Measurements from ENCODE around the gene MPV17L. TPM values are rescaled to one million over a fixed set of nuclear protein-coding genes. Genes with fewer than 3 reads are reported as not detected.
"Not testable (repeated sequence)": the region's sequence is repeated elsewhere in the genome, so short reads cannot be mapped to it uniquely, and the experiment has no call there.

Gene MPV17L
- total RNA-seq, 1 experiment from 2014 or later = 6.4 TPM

GRCh38 chr16:15418206-15418605 lies 22.7 kb downstream of the MPV17L start:
- Histone ChIP-seq H3K27me3 (ENCODE audit: insufficient read depth, low read length) (no peaks in the 10 kb centered on the region), H3K14ac (ENCODE audit: insufficient read depth, low read length) (no peak overlapping the region), H2AFZ (ENCODE audit: low read length) (no peak overlapping the region), H2BK15ac (ENCODE audit: low read depth, low read length) (no peak overlapping the region), H3K79me2 (ENCODE audit: insufficient read depth, low read length) (no peaks in the 10 kb centered on the region), H2BK12ac (ENCODE audit: insufficient read length, low read depth, low read length) (no peak overlapping the region), H4K91ac (ENCODE audit: insufficient read length, low read depth, low read length) (no peak overlapping the region), H3K56ac (ENCODE audit: insufficient read length, low read depth, low read length) (no peak overlapping the region), H3K23ac (ENCODE audit: insufficient read length, low read depth, low read length) (no peak overlapping the region), H3K4me2 (ENCODE audit: insufficient read depth, insufficient read length, low read length) (no peak overlapping the region), H3K23me2 (ENCODE audit: insufficient read length, low read depth, low read length, poor library complexity, severe bottlenecking) (no peaks in the 10 kb centered on the region), H4K8ac (replicated peaks; ENCODE audit: insufficient read length, low read depth, low read length) (no peak overlapping the region), H4K5ac (ENCODE audit: insufficient read length, low read depth, low read length) (no peak overlapping the region), H2BK5ac (ENCODE audit: insufficient read length, low read length) (no peak overlapping the region), H4K20me1 (ENCODE audit: control insufficient read depth, insufficient read depth, insufficient read length) (no peaks in the 10 kb centered on the region), H3K79me1 (ENCODE audit: insufficient read depth, low read depth, low read length, poor library complexity, severe bottlenecking) (no peaks in the 10 kb centered on the region), H2BK120ac (ENCODE audit: low read depth, low read length, poor library complexity, severe bottlenecking) (no peak overlapping the region), H3K27ac (ENCODE audit: insufficient read length, low read depth, low read length) (no peak overlapping the region), H2AK5ac (ENCODE audit: insufficient read length, low read length) (no peak overlapping the region), H3T11ph (ENCODE audit: low read length) (no peak overlapping the region), H3K18ac (ENCODE audit: insufficient read length, low read depth, low read length) (no peak overlapping the region), H3K4ac (ENCODE audit: low read depth, low read length) (no peak overlapping the region), H3K9ac (ENCODE audit: extremely low read depth, insufficient read length, low read length) (no peak overlapping the region), H2BK20ac (ENCODE audit: low read depth, low read length, poor library complexity, severe bottlenecking) (no peak overlapping the region), H3K9me3 (ENCODE audit: control insufficient read depth, low read depth, low read length) (no peaks in the 10 kb centered on the region), H3K4me1 (ENCODE audit: insufficient read depth, low read length) (no peaks in the 10 kb centered on the region)
- no peak for TF ChIP-seq CTCF (conservative IDR thresholded peaks at IDR 0.05)
- DNase-seq = no peak
- Mint-ChIP-seq H3K4me1 (no peaks in the 10 kb centered on the region), H3K4me3 (no peak overlapping the region), H3K9me3 (no peaks in the 10 kb centered on the region), H3K27me3 (ENCODE audit: low read depth) (no peaks in the 10 kb centered on the region), H3K36me3 (ENCODE audit: insufficient read depth in 1 of 3, low read depth in 3 of 3) (no peaks in the 10 kb centered on the region), H3K27ac (no peak overlapping the region)
- WGBS (ENCODE audit: extremely low coverage, insufficient read length, low lambda C conversion rate) = no CpG with 5 or more reads among the region's 3 CpGs

DNA sequence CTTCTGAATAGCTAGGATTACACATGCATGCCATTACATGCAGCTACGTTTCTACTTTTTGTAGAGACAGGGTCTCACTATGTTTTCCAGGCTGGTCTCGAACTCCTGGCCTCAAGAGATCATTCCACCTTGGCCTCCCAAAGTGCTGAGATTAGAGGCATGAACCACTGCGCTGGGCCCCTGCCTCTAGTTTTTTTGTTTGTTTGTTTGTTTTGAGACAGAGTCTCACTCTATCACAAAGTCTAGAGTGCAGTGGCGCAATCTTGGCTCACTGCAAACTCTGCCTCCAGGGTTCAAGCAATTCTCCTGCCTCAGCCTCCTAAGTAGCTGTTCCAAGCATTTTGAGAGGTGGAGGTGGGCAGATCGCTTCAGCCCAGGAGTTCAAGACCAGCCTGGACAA lies 26.1 kb downstream of the MPV17L start:
- H3K27me3 Mint-ChIP-seq (ENCODE audit: low read depth); H3K4me1 Mint-ChIP-seq; H3K9me3 Mint-ChIP-seq; H3K18ac ChIP-seq (ENCODE audit: insufficient read length, low read depth, low read length); H2BK5ac ChIP-seq (ENCODE audit: insufficient read length, low read length); H3T11ph ChIP-seq (ENCODE audit: low read length); H3K23ac ChIP-seq (ENCODE audit: insufficient read length, low read depth, low read length); H2AK5ac ChIP-seq (ENCODE audit: insufficient read length, low read length); H3K27ac ChIP-seq (ENCODE audit: insufficient read length, low read depth, low read length); H2BK120ac ChIP-seq (ENCODE audit: low read depth, low read length, poor library complexity, severe bottlenecking); H3K79me1 ChIP-seq (ENCODE audit: insufficient read depth, low read depth, low read length, poor library complexity, severe bottlenecking); H3K23me2 ChIP-seq (ENCODE audit: insufficient read length, low read depth, low read length, poor library complexity, severe bottlenecking); H2BK15ac ChIP-seq (ENCODE audit: low read depth, low read length); H4K91ac ChIP-seq (ENCODE audit: insufficient read length, low read depth, low read length); H3K14ac ChIP-seq (ENCODE audit: insufficient read depth, low read length); H3K9ac ChIP-seq (ENCODE audit: extremely low read depth, insufficient read length, low read length); H2AFZ ChIP-seq (ENCODE audit: low read length); H3K9me3 ChIP-seq (ENCODE audit: control insufficient read depth, low read depth, low read length); H4K5ac ChIP-seq (ENCODE audit: insufficient read length, low read depth, low read length); H2BK20ac ChIP-seq (ENCODE audit: low read depth, low read length, poor library complexity, severe bottlenecking); H3K36me3 Mint-ChIP-seq (ENCODE audit: insufficient read depth in 1 of 3, low read depth in 3 of 3); H3K4me3 Mint-ChIP-seq; H3K27ac Mint-ChIP-seq; H3K4me2 ChIP-seq (ENCODE audit: insufficient read depth, insufficient read length, low read length); H3K4ac ChIP-seq (ENCODE audit: low read depth, low read length); H2BK12ac ChIP-seq (ENCODE audit: insufficient read length, low read depth, low read length); H4K20me1 ChIP-seq (ENCODE audit: control insufficient read depth, insufficient read depth, insufficient read length); H3K4me1 ChIP-seq (ENCODE audit: insufficient read depth, low read length); H3K79me2 ChIP-seq (ENCODE audit: insufficient read depth, low read length); H4K8ac ChIP-seq (replicated peaks; ENCODE audit: insufficient read length, low read depth, low read length); H3K27me3 ChIP-seq (ENCODE audit: insufficient read depth, low read length); DNase-seq; H3K56ac ChIP-seq (ENCODE audit: insufficient read length, low read depth, low read length): not testable (repeated sequence)
- WGBS (ENCODE audit: extremely low coverage, insufficient read length, low lambda C conversion rate) = no CpG with 5 or more reads among the region's 5 CpGs
